ENCODE measurements around the gene GCHFR.

DNA sequence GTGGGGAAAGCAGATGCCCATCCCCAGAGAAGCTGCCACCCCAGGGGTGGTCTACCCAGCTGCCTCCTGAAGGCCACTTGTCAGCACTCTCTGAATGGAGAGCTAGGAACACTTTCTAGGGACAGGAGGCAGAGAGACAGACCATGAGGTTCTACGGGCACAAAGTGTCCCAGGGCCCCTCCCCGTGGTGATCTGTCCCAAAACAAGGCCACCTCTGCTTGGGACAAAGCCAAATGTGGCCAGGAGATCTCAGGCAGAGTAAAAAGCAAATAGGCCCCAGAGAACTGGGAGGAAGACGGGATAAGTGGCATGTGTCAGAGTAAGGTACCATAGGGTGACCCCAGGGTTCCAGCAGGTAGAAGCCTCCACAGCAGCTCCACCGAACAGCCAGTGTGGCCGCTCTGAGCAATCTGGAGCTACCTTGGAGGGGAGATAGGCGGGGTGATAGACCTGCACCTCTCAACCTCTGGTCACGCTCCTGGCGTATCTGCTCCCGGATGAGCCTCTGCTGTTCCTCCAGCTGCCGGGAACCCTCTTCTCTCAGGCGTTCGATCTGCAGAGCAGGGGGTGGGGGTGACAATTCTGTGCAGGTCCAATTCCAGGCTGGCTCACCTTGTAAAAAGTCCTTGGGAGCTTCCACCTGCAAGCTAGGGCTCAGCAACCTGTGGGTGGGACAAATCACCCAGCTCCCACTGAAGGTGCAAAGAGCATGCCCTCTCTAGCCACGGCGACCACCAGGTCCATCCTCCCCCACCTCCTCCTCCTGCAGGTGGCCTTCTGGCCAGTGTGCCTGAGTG lies 12.1 kb downstream of the GCHFR start:
- TF ChIP-seq EP300 (IDR thresholded peaks at IDR 0.05; ENCODE audit: borderline replicate concordance): no peak
- no peak for TF ChIP-seq FOXM1 (IDR thresholded peaks at IDR 0.05; ENCODE audit: borderline replicate concordance, low read depth)
- TF ChIP-seq, protein P1, sequence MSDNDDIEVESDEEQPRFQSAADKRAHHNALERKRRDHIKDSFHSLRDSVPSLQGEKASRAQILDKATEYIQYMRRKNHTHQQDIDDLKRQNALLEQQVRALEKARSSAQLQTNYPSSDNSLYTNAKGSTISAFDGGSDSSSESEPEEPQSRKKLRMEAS (IDR thresholded peaks at IDR 0.05): no peak
- no peak for TF ChIP-seq TAF1 (IDR thresholded peaks at IDR 0.05; ENCODE audit: low read depth)
- TF ChIP-seq RAD21 (IDR thresholded peaks at IDR 0.05; ENCODE audit: low read depth): no peak
- TF ChIP-seq ZBTB7A (IDR thresholded peaks at IDR 0.05; ENCODE audit: low read depth): no peak
- no peak for TF ChIP-seq CREB1 (IDR thresholded peaks at IDR 0.05; ENCODE audit: low read depth)
- no peak for TF ChIP-seq EGR1 (IDR thresholded peaks at IDR 0.05)
- TF ChIP-seq, protein P2, sequence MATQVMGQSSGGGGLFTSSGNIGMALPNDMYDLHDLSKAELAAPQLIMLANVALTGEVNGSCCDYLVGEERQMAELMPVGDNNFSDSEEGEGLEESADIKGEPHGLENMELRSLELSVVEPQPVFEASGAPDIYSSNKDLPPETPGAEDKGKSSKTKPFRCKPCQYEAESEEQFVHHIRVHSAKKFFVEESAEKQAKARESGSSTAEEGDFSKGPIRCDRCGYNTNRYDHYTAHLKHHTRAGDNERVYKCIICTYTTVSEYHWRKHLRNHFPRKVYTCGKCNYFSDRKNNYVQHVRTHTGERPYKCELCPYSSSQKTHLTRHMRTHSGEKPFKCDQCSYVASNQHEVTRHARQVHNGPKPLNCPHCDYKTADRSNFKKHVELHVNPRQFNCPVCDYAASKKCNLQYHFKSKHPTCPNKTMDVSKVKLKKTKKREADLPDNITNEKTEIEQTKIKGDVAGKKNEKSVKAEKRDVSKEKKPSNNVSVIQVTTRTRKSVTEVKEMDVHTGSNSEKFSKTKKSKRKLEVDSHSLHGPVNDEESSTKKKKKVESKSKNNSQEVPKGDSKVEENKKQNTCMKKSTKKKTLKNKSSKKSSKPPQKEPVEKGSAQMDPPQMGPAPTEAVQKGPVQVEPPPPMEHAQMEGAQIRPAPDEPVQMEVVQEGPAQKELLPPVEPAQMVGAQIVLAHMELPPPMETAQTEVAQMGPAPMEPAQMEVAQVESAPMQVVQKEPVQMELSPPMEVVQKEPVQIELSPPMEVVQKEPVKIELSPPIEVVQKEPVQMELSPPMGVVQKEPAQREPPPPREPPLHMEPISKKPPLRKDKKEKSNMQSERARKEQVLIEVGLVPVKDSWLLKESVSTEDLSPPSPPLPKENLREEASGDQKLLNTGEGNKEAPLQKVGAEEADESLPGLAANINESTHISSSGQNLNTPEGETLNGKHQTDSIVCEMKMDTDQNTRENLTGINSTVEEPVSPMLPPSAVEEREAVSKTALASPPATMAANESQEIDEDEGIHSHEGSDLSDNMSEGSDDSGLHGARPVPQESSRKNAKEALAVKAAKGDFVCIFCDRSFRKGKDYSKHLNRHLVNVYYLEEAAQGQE (IDR thresholded peaks at IDR 0.05; ENCODE audit: low read depth): no peak
- no peak for TF ChIP-seq NFIC (IDR thresholded peaks at IDR 0.05)
- no peak for TF ChIP-seq TEAD4 (IDR thresholded peaks at IDR 0.05)
- TF ChIP-seq CEBPB (IDR thresholded peaks at IDR 0.05): no peak
